Measurements from ENCODE around the gene TRIM2. TPM values are rescaled to one million over a fixed set of nuclear protein-coding genes. Genes with fewer than 3 reads are reported as not detected.

The TRIM2 gene
- total and polyA plus RNA-seq, 10 of the 15 experiments (the other 5 are each of a cell fraction or from before 2014, with no cell fraction given) = 0.06 to 0.19 (median 0.15) TPM; not detected in 3

DNA sequence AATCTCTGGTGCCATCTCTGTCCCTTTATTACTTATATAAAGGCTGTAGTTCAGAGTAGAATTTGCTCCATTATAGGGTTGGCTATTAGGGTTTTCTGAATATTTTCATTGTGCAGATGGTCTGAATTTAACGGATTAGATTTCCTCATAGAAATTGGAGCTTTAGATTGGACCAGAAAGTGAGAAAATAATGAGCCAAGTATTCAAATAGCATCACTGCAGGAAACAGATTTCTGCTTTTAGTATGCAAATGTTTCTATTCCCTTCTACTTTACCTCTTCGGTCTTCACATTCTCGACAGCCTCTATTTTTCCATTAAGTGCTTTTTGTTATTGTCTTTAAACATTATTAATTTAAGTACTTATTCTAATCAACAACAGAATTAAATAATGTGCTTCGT is 55.4 kb downstream of the TRIM2 start (continued):
- TF ChIP-seq, protein P1, sequence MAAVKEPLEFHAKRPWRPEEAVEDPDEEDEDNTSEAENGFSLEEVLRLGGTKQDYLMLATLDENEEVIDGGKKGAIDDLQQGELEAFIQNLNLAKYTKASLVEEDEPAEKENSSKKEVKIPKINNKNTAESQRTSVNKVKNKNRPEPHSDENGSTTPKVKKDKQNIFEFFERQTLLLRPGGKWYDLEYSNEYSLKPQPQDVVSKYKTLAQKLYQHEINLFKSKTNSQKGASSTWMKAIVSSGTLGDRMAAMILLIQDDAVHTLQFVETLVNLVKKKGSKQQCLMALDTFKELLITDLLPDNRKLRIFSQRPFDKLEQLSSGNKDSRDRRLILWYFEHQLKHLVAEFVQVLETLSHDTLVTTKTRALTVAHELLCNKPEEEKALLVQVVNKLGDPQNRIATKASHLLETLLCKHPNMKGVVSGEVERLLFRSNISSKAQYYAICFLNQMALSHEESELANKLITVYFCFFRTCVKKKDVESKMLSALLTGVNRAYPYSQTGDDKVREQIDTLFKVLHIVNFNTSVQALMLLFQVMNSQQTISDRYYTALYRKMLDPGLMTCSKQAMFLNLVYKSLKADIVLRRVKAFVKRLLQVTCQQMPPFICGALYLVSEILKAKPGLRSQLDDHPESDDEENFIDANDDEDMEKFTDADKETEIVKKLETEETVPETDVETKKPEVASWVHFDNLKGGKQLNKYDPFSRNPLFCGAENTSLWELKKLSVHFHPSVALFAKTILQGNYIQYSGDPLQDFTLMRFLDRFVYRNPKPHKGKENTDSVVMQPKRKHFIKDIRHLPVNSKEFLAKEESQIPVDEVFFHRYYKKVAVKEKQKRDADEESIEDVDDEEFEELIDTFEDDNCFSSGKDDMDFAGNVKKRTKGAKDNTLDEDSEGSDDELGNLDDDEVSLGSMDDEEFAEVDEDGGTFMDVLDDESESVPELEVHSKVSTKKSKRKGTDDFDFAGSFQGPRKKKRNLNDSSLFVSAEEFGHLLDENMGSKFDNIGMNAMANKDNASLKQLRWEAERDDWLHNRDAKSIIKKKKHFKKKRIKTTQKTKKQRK (IDR thresholded peaks at IDR 0.05; ENCODE audit: low read depth, low read length) = no peak
- TF ChIP-seq SMAD1 (IDR thresholded peaks at IDR 0.05; ENCODE audit: low read depth, partially characterized antibody) (no peak), YY1 (IDR thresholded peaks at IDR 0.05; ENCODE audit: low read depth, low read length) (no peak), SP1 (IDR thresholded peaks at IDR 0.05; ENCODE audit: low read depth, low read length) (no peak)
- TF ChIP-seq, protein P2, sequence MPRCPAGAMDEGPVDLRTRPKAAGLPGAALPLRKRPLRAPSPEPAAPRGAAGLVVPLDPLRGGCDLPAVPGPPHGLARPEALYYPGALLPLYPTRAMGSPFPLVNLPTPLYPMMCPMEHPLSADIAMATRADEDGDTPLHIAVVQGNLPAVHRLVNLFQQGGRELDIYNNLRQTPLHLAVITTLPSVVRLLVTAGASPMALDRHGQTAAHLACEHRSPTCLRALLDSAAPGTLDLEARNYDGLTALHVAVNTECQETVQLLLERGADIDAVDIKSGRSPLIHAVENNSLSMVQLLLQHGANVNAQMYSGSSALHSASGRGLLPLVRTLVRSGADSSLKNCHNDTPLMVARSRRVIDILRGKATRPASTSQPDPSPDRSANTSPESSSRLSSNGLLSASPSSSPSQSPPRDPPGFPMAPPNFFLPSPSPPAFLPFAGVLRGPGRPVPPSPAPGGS (IDR thresholded peaks at IDR 0.05; ENCODE audit: borderline replicate concordance, insufficient read depth, low read depth, low read length, poor library complexity, severe bottlenecking) = no peak
- TF ChIP-seq, protein P3, sequence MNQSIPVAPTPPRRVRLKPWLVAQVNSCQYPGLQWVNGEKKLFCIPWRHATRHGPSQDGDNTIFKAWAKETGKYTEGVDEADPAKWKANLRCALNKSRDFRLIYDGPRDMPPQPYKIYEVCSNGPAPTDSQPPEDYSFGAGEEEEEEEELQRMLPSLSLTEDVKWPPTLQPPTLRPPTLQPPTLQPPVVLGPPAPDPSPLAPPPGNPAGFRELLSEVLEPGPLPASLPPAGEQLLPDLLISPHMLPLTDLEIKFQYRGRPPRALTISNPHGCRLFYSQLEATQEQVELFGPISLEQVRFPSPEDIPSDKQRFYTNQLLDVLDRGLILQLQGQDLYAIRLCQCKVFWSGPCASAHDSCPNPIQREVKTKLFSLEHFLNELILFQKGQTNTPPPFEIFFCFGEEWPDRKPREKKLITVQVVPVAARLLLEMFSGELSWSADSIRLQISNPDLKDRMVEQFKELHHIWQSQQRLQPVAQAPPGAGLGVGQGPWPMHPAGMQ (IDR thresholded peaks at IDR 0.05; ENCODE audit: borderline replicate concordance) = no peak

DNA sequence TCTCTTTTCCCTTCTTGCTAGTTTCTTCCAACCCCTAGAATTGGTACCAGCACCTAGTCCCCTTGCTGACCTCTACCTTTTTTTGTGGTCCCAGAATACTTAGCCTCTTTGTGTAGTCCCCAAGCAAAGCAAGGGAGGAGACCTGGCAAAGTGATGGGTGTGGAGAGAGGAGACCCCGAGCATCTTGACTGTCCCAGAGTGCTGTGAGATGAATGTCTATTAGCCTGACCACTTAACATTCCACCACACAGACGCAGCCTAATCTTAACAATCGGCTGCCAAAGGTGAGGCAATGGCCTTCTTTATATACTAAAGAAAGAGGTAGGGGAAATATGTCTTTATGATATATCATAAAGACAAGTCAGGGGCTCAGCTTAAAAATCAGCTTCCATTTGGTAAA is 55.9 kb downstream of the TRIM2 start:
- Histone ChIP-seq H3K4me2 (ENCODE audit: control insufficient read depth, insufficient read depth) (no peak overlapping the region), H3K36me3 (ENCODE audit: control insufficient read depth in 2 of 2, insufficient read depth in 2 of 2, low read length in 1 of 2) (no peaks in the 10 kb centered on the region), H2AFZ (ENCODE audit: control insufficient read depth, low read depth, low read length) (no peak overlapping the region), H3K4me3 (no peak overlapping the region), H3K27ac (ENCODE audit: control insufficient read depth, insufficient read depth) (no peak overlapping the region), H3K9ac (ENCODE audit: control insufficient read depth, insufficient read depth, low read length) (no peak overlapping the region), H4K20me1 (ENCODE audit: control insufficient read depth, insufficient read depth) (no peaks in the 10 kb centered on the region), H3K27me3 (replicated peaks in 1 of 2; ENCODE audit: control insufficient read depth in 2 of 2, insufficient read depth in 2 of 2, low read length in 1 of 2) (peaks cover 0 to 3% of the 10 kb centered on the region in 2 experiments; a peak in 1 of 4 replicates), H3K79me2 (ENCODE audit: control insufficient read depth, insufficient read depth, low read length) (no peaks in the 10 kb centered on the region), H3K4me1 (ENCODE audit: control insufficient read depth, insufficient read depth, low read length) (peaks cover 3% of the 10 kb centered on the region; the same call in 1 of the 2 replicates), H3K9me3 (replicated peaks; ENCODE audit: control insufficient read depth, insufficient read depth, low read length) (peaks cover 2% of the 10 kb centered on the region; the same call in 1 of the 3 replicates)
- FAIRE-seq (no peak), DNase-seq (ENCODE audit: low read depth, low spot score) (no peak), ATAC-seq (no peak)
- POLR2A ChIA-PET = no interaction called here
- BruUV-seq (replicated peaks) = no TSS peak
- CTCF ChIA-PET = no interaction called here
- intact Hi-C loops (cut with micrococcal nuclease; ENCODE audit: unreplicated experiment) = no loop called here
- RAD21 ChIA-PET (ENCODE audit: unreplicated experiment) = no interaction called here
- SMC1A ChIA-PET (ENCODE audit: uncharacterized antibody, unreplicated experiment) = no interaction called here
- 48% methylated on average over 3 of the region's 3 CpGs for WGBS (ENCODE audit: insufficient coverage, insufficient replicate concordance, low lambda C conversion rate, missing lambda C conversion rate)
- in situ Hi-C loops (cut with MboI) = no loop called here
- TF ChIP-seq SPI1 (IDR thresholded peaks at IDR 0.05; ENCODE audit: borderline replicate concordance, insufficient read depth, low read depth, low read length) (no peak), SMARCA5 (IDR thresholded peaks at IDR 0.05) (no peak), NFYA (IDR thresholded peaks at IDR 0.05; ENCODE audit: borderline replicate concordance, low read depth, low read length) (no peak), JUNB (IDR thresholded peaks at IDR 0.05) (no peak), MYC (IDR thresholded peaks at IDR 0.05; ENCODE audit: insufficient read depth, insufficient read length, insufficient replicate concordance, low read length, severe bottlenecking) (no peak), EP300 (IDR thresholded peaks at IDR 0.05; ENCODE audit: borderline replicate concordance in 1 of 2, control insufficient read depth in 1 of 2, low read depth in 2 of 2, low read length in 2 of 2) (no peak)
- TF ChIP-seq, protein P2 (IDR thresholded peaks at IDR 0.05; ENCODE audit: borderline replicate concordance, insufficient read depth, low read depth, low read length, poor library complexity, severe bottlenecking) = no peak
- TF ChIP-seq, protein P4, sequence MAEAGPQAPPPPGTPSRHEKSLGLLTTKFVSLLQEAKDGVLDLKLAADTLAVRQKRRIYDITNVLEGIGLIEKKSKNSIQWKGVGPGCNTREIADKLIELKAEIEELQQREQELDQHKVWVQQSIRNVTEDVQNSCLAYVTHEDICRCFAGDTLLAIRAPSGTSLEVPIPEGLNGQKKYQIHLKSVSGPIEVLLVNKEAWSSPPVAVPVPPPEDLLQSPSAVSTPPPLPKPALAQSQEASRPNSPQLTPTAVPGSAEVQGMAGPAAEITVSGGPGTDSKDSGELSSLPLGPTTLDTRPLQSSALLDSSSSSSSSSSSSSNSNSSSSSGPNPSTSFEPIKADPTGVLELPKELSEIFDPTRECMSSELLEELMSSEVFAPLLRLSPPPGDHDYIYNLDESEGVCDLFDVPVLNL (IDR thresholded peaks at IDR 0.05; ENCODE audit: low read depth, low read length) = no peak
